SK-N-SH (cell line): ENCODE measurements around the gene SMAP1.

Experiments
- CTCF ChIP-seq: fragments of 200-600 bp; sonication (generic); IDR thresholded peaks from 2 replicates; pipeline ENCODE4 v1.6.1; 2017; ENCODE audit warnings: antibody characterized with exemption, mild to moderate bottlenecking, moderate library complexity
- JUND ChIP-seq: IDR thresholded peaks from 2 replicates; pipeline ENCODE4 v1.4.0; 2012

- TF ChIP-seq JUND: no peak; the same call in 1 of the 2 replicates
- TF ChIP-seq CTCF: no peak
Measured at GRCh38 chr6:70811788-70812187, 144.1 kb downstream of the SMAP1 start.
